Heart left ventricle (tissue), 16 donors: Measurements from ENCODE around the gene ZNF266. TPM values are rescaled to one million over a fixed set of nuclear protein-coding genes. Genes with fewer than 3 reads are reported as not detected.

ENCODE experiments used
- ATAC-seq, 4 donors: fragments of 200-7000 bp; cut with Tn5 transposase; one replicate each; pipeline ENCODE4 v1.9.1; 2020 to 2022; ENCODE audit warnings: moderate library complexity in 4 of 4, mild to moderate bottlenecking in 3 of 4, moderate number of reproducible peaks in 1 of 4
- DNase-seq, 5 donors: peaks; one replicate each; pipeline ENCODE4 v3.0.0-alpha.2; 2020
- H3K27ac ChIP-seq, 12 donors: fragments of 200-600 bp; sonication (generic) in 4 of 12; one replicate each; pipeline versions ENCODE4 v1.5.0 to v1.8.0; 2016 to 2022; ENCODE audit warnings: mild to moderate bottlenecking in 2 of 12
- H3K27me3 ChIP-seq, 9 donors: fragments of 200-600 bp; sonication (generic) in 2 of 9; one replicate each; pipeline versions ENCODE4 v1.5.1 to v1.8.0; 2016 to 2022; ENCODE audit warnings: mild to moderate bottlenecking in 3 of 9
- H3K36me3 ChIP-seq, 9 donors: fragments of 200-600 bp; sonication (generic) in 2 of 9; one replicate each; pipeline versions ENCODE4 v1.5.0 to v1.8.0; 2018 to 2022; ENCODE audit warnings: mild to moderate bottlenecking in 2 of 9
- H3K4me1 ChIP-seq, 12 donors: fragments of 200-600 bp; sonication (generic) in 4 of 12; one replicate each; pipeline versions ENCODE4 v1.5.0 to v1.8.0; 2016 to 2022; ENCODE audit warnings: mild to moderate bottlenecking in 3 of 12
- H3K4me3 ChIP-seq, 12 donors: fragments of 200-600 bp; sonication (generic) in 4 of 12; one replicate each; pipeline versions ENCODE4 v1.5.0 to v1.8.0; 2017 to 2022; ENCODE audit warnings: mild to moderate bottlenecking in 9 of 12, moderate library complexity in 4 of 12
- H3K9me3 ChIP-seq, 12 donors: fragments of 200-600 bp; sonication (generic) in 4 of 12; one replicate each; pipeline versions ENCODE4 v1.5.0 to v1.8.0; 2016 to 2022; ENCODE audit warnings: mild to moderate bottlenecking in 1 of 12
- CTCF ChIP-seq, 12 donors: fragments of 200-600 bp; sonication (generic) in 4 of 12; IDR thresholded peaks; one replicate each; pipeline versions ENCODE4 v1.5.0 to v1.8.0; 2018 to 2022; ENCODE audit warnings: antibody characterized with exemption in 12 of 12, mild to moderate bottlenecking in 5 of 12
- POLR2A ChIP-seq, 2 donors: fragments of 450-650 bp; IDR thresholded peaks; one replicate each; pipeline ENCODE4 v1.6.1; 2017; ENCODE audit warnings: antibody characterized with exemption in 2 of 2, mild to moderate bottlenecking in 2 of 2, moderate library complexity in 2 of 2
- WGBS, 4 donors: extraction: QIAGEN DNeasy Blood & Tissue Kit in 2 of 4; methylation state at CpG; one replicate each; pipeline versions ENCODE4 v1.1.5 to v1.1.7; 2013 to 2018; 5-methylcytosine and 5-hydroxymethylcytosine counted together
- intact Hi-C, 10 donors: fragments of 100-400 bp; cut with DNase I; formaldehyde crosslinking; loops; one replicate each; pipeline versions ENCODE4 v1.11.1 to v1.14.2; 2022
- polyA plus RNA-seq, 2 donors: library from polyadenylated mRNA; stranded (reverse); fragments of 200-250 nt; gene quantifications; one replicate each; pipeline ENCODE4 v1.2.3, GENCODE V29; 2013
- total RNA-seq, 9 donors: library from RNA; depleted of rRNA in 2 of 9; stranded (reverse); fragments of >200 nt in 2 of 9; fragmentation: NEBNext Ultra II Directional in 3 of 9; extraction: Animal tissue kit (Norgen Biotek cat#: 25700) in 3 of 9; gene quantifications; one replicate each; pipeline versions ENCODE4 v1.1.0 to v1.2.4, GENCODE V29; 2016 to 2023
- donor health status: ischemic (EF 13 %, LVEDD 7.1; RV severe dilation, severe dysfunction).
- donor health status: healthy with polysubstance abuse.
- donor health status: DM: no; HTN: yes; CAD: no.
- donor health status: DM: no; HTN: no; CAD: no.
- donor health status: ischemic (EF 25% LVEDD 6.9; RV normal size, moderate dysfunction).
- donor health status: ischemic (EF 25% LVEDD 5.7; RV mildly dilated, moderate dysfunction).
- donor health status: healthy.
- donor health status: DM: yes; HTN: yes; CAD: no.
- donor health status: ischemic (EF 35%, LVEDD 5.7; RV mildly dilated, moderate dysfunction).
- donor health status: nonischemic (EF 11% LVEDD 7.7; RV severe dilation, severe dysfunction).
- donor health status: DM: yes; HTN: yes; CAD: no.
- donor health status: PGD.
- donor health status: ischemic (EF 29% LVEDD 5.4; RV normal size, mild dysfunction).
- donor health status: nonischemic (EF 23%, LVEDD 6.1; RV moderate dilation, normal function).

Gene ZNF266
- total and polyA plus RNA-seq, 11 donors = 5.7 to 11.1 (median 7.7) TPM

GRCh38 chr19:9427941-9428340 is 7.4 kb downstream of the ZNF266 start:
- H3K4me3 ChIP-seq = no peak overlapping the region
- H3K4me1 ChIP-seq = peaks cover 0 to 12% (median 0%) of the 10 kb centered on the region in 12 donors
- ATAC-seq (no peak), DNase-seq (no peak)
- H3K9me3 ChIP-seq = peaks cover 0 to 29% (median 2%) of the 10 kb centered on the region in 12 donors
- 79 to 81% (median 79%) methylated on average over 6 of the region's 6 CpGs for WGBS, 4 donors
- TF ChIP-seq POLR2A (IDR thresholded peaks at IDR 0.05) = no peak
- no peak for TF ChIP-seq CTCF (IDR thresholded peaks at IDR 0.05)
- H3K36me3 ChIP-seq = peaks cover 0 to 98% (median 56%) of the 10 kb centered on the region in 9 donors
- no peaks in the 10 kb centered on the region for H3K27me3 ChIP-seq
- intact Hi-C loops = no loop called here
- H3K27ac ChIP-seq = no peak overlapping the region

GRCh38 chr19:9413240-9413954 is 22.0 kb downstream of the ZNF266 start:
- Histone ChIP-seq H3K9me3 (peaks cover 7 to 99% (median 70%) of the 10 kb centered on the region in 12 donors), H3K4me3 (no peak overlapping the region)
- no peak for ATAC-seq

GRCh38 chr19:9407827-9408226 is 27.5 kb downstream of the ZNF266 start:
- H3K9me3 ChIP-seq = peaks cover 0 to 91% (median 48%) of the 10 kb centered on the region in 12 donors
- H3K4me1 ChIP-seq = peaks cover 0 to 28% (median 0%) of the 10 kb centered on the region in 12 donors
- DNase-seq (no peak), ATAC-seq (no peak)
- intact Hi-C loops = loop anchor here in 2 of 10 donors (1.0 to 5.0 kb wide), 2 partner anchors 27 to 81 kb away; partner anchors contain the start of gene ZNF266 (in 1 of the 2)
- peaks cover 3 to 17% (median 6%) of the 10 kb centered on the region in 9 donors for H3K36me3 ChIP-seq
- peak overlapping the region in 1 of 12 donors; percentile 76 for H3K27ac ChIP-seq
- WGBS, 4 donors = 77 to 83% (median 80%) methylated on average over 5 of the region's 5 CpGs
- TF ChIP-seq CTCF (IDR thresholded peaks at IDR 0.05) (no peak), POLR2A (IDR thresholded peaks at IDR 0.05) (no peak)
- H3K4me3 ChIP-seq = peak overlapping the region in 7 of 12 donors; percentile 48 to 80 (median 73)
- no peaks in the 10 kb centered on the region for H3K27me3 ChIP-seq

More at GRCh38 chr19:9413240-9413954, 22.0 kb downstream of the ZNF266 start:
- DNase-seq = no peak
- intact Hi-C loops = no loop called here
- Histone ChIP-seq H3K36me3 (peaks cover 35 to 73% (median 62%) of the 10 kb centered on the region in 9 donors), H3K4me1 (no peaks in the 10 kb centered on the region), H3K27me3 (no peaks in the 10 kb centered on the region), H3K27ac (no peak overlapping the region)
- WGBS, 4 donors = 97 to 98% (median 98%) methylated on average over 14 of the region's 14 CpGs
- TF ChIP-seq POLR2A (IDR thresholded peaks at IDR 0.05) = no peak
- no peak for TF ChIP-seq CTCF (IDR thresholded peaks at IDR 0.05)

GRCh38 chr19:9406798-9407352 is 28.5 kb downstream of the ZNF266 start:
- peaks cover 0 to 8% (median 0%) of the 10 kb centered on the region in 9 donors for H3K36me3 ChIP-seq
- DNase-seq = peak; percentile 83 to 94 (median 88)
- peak overlapping the region; percentile 15 to 80 (median 66) for H3K4me3 ChIP-seq
- peaks cover 0 to 83% (median 39%) of the 10 kb centered on the region in 12 donors for H3K9me3 ChIP-seq
- WGBS, 4 donors = 1 to 3% (median 2%) methylated on average over 36 to 39 of the region's 39 CpGs
- intact Hi-C loops = loop anchor here in 2 of 10 donors (1.0 to 5.0 kb wide), 2 partner anchors 28 to 80 kb away; partner anchors contain the start of gene ZNF266 (in 1 of the 2)
- H3K27me3 ChIP-seq = no peaks in the 10 kb centered on the region
- peak overlapping the region in 10 of 12 donors; percentile 14 to 76 (median 47) for H3K27ac ChIP-seq
- TF ChIP-seq POLR2A (IDR thresholded peaks at IDR 0.05) (no peak), CTCF (IDR thresholded peaks at IDR 0.05) (no peak)
- peaks cover 0 to 28% (median 0%) of the 10 kb centered on the region in 12 donors for H3K4me1 ChIP-seq
- ATAC-seq = peak; percentile 92 to 99 (median 98)
